ENCODE measurements around the gene CCNL2. TPM values are rescaled to one million over a fixed set of nuclear protein-coding genes. Genes with fewer than 3 reads are reported as not detected.
A peak's percentile ranks its signal among the peaks of the same experiment; 100 is the strongest.
"Not testable (repeated sequence)": the region's sequence is repeated elsewhere in the genome, so short reads cannot be mapped to it uniquely, and the experiment has no call there.

CCNL2 gene
- total and polyA plus RNA-seq, 2 experiments from 2014 or later, result 166 to 284 TPM

GRCh38 chr1:1430114-1430982 is 31.2 kb upstream of the CCNL2 start:
- H2AFZ ChIP-seq, result peak overlapping the region; percentile 62
- no peaks in the 10 kb centered on the region for H4K20me1 ChIP-seq (ENCODE audit: insufficient read depth, poor library complexity, severe bottlenecking)
- H3K9me2 ChIP-seq (replicated peaks; ENCODE audit: insufficient read depth), result no peaks in the 10 kb centered on the region
- H3K27ac ChIP-seq, result peak overlapping the region; percentile 96
- H3K9me3 ChIP-seq (ENCODE audit: low read depth), result no peaks in the 10 kb centered on the region
- H3K4me1 ChIP-seq (ENCODE audit: insufficient read depth), result peaks cover 60% of the 10 kb centered on the region
- TF ChIP-seq CTCF (IDR thresholded peaks at IDR 0.05; ENCODE audit: poor library complexity), result peak; percentile 6
- no peak for TF ChIP-seq EZH2phosphoT487 (IDR thresholded peaks at IDR 0.05; ENCODE audit: low read depth, severe bottlenecking, unreplicated experiment)
- H3K27me3 ChIP-seq, result no peaks in the 10 kb centered on the region
- H3K36me3 ChIP-seq (replicated peaks; ENCODE audit: insufficient read depth, low read depth), result no peaks in the 10 kb centered on the region
- DNase-seq (ENCODE audit: low spot score), result peak; percentile 74
- 30% methylated on average over 33 of the region's 35 CpGs for WGBS (ENCODE audit: low lambda C conversion rate, missing lambda C conversion rate)
- no peaks in the 10 kb centered on the region for H3K79me2 ChIP-seq
- H3K4me2 ChIP-seq, result peak overlapping the region; percentile 66
- H3K4me3 ChIP-seq, result no peak overlapping the region

GRCh38 chr1:1429671-1430073 is 30.5 kb upstream of the CCNL2 start:
- Histone ChIP-seq H3K27ac (peak overlapping the region; percentile 96), H4K20me1 (ENCODE audit: insufficient read depth, poor library complexity, severe bottlenecking) (no peaks in the 10 kb centered on the region), H3K9me2 (replicated peaks; ENCODE audit: insufficient read depth) (no peaks in the 10 kb centered on the region), H3K9me3 (ENCODE audit: low read depth) (no peaks in the 10 kb centered on the region), H3K27me3 (no peaks in the 10 kb centered on the region), H3K79me2 (no peaks in the 10 kb centered on the region), H2AFZ (no peak overlapping the region), H3K4me3 (no peak overlapping the region), H3K4me1 (ENCODE audit: insufficient read depth) (peaks cover 53% of the 10 kb centered on the region), H3K4me2 (peak overlapping the region; percentile 66), H3K36me3 (replicated peaks; ENCODE audit: insufficient read depth, low read depth) (no peaks in the 10 kb centered on the region)
- TF ChIP-seq EZH2phosphoT487 (IDR thresholded peaks at IDR 0.05; ENCODE audit: low read depth, severe bottlenecking, unreplicated experiment) (no peak), CTCF (IDR thresholded peaks at IDR 0.05; ENCODE audit: poor library complexity) (no peak), EZH2 (IDR thresholded peaks at IDR 0.05; ENCODE audit: borderline replicate concordance) (no peak)
- WGBS (ENCODE audit: low lambda C conversion rate, missing lambda C conversion rate), result 83% methylated on average over 6 of the region's 6 CpGs
- DNase-seq (ENCODE audit: low spot score), result no peak

GRCh38 chr1:1428967-1429366 is 29.8 kb upstream of the CCNL2 start:
- not testable (repeated sequence) for H3K79me2 ChIP-seq; DNase-seq (ENCODE audit: low spot score); H3K36me3 ChIP-seq (replicated peaks; ENCODE audit: insufficient read depth, low read depth); H3K27me3 ChIP-seq; H3K4me3 ChIP-seq; H3K9me2 ChIP-seq (replicated peaks; ENCODE audit: insufficient read depth); H3K9me3 ChIP-seq (ENCODE audit: low read depth); H3K4me2 ChIP-seq; H3K27ac ChIP-seq; H4K20me1 ChIP-seq (ENCODE audit: insufficient read depth, poor library complexity, severe bottlenecking); H2AFZ ChIP-seq
- H3K4me1 ChIP-seq (ENCODE audit: insufficient read depth), result peaks cover 46% of the 10 kb centered on the region
- WGBS (ENCODE audit: low lambda C conversion rate, missing lambda C conversion rate), result 99% methylated on average over 5 of the region's 6 CpGs

- Histone ChIP-seq H3K27ac (no peak overlapping the region), H3K9me3 (ENCODE audit: low read depth) (no peaks in the 10 kb centered on the region), H3K9me2 (replicated peaks; ENCODE audit: insufficient read depth) (no peaks in the 10 kb centered on the region), H3K27me3 (no peaks in the 10 kb centered on the region), H3K36me3 (replicated peaks; ENCODE audit: insufficient read depth, low read depth) (no peaks in the 10 kb centered on the region), H2AFZ (no peak overlapping the region), H3K4me2 (no peak overlapping the region), H4K20me1 (ENCODE audit: insufficient read depth, poor library complexity, severe bottlenecking) (no peaks in the 10 kb centered on the region), H3K79me2 (no peaks in the 10 kb centered on the region), H3K4me3 (no peak overlapping the region), H3K4me1 (ENCODE audit: insufficient read depth) (peaks cover 38% of the 10 kb centered on the region)
- DNase-seq (ENCODE audit: low spot score), result no peak
- 92% methylated on average over 12 of the region's 19 CpGs for WGBS (ENCODE audit: low lambda C conversion rate, missing lambda C conversion rate)
- TF ChIP-seq EZH2 (IDR thresholded peaks at IDR 0.05; ENCODE audit: borderline replicate concordance) (no peak), CTCF (IDR thresholded peaks at IDR 0.05; ENCODE audit: poor library complexity) (no peak), EZH2phosphoT487 (IDR thresholded peaks at IDR 0.05; ENCODE audit: low read depth, severe bottlenecking, unreplicated experiment) (no peak)
Measured at GRCh38 chr1:1428174-1428573, 29.0 kb upstream of the CCNL2 start.

Measured in hepatocyte (in vitro differentiated cells).